HG03097 (cell line): ENCODE results near the gene TRIM40.
"Not testable (repeated sequence)": the region's sequence is repeated elsewhere in the genome, so short reads cannot be mapped to it uniquely, and the experiment has no call there.

Source experiments
- ATAC-seq: cut with Tn5 transposase; IDR thresholded peaks from one replicate; pipeline ENCODE4 v1.9.1; 2021; ENCODE audit not compliant: unreplicated experiment, low FRiP score

TRIM40 gene

GRCh38 chr6:30162265-30163089 lies 26.5 kb downstream of the TRIM40 start:
- ATAC-seq, result no peak

- no peak for ATAC-seq
These were observed 27.4 kb downstream of the TRIM40 start, which contains the start of gene TRIM15 for GRCh38 chr6:30163090-30163917. TSS of gene TRIM15 (plus strand) at chr6:30163546. CDS start at chr6:30163685, 139 bp downstream.

GRCh38 chr6:30163918-30164654 lies 28.1 kb downstream of the TRIM40 start:
- ATAC-seq, result no peak

DNA sequence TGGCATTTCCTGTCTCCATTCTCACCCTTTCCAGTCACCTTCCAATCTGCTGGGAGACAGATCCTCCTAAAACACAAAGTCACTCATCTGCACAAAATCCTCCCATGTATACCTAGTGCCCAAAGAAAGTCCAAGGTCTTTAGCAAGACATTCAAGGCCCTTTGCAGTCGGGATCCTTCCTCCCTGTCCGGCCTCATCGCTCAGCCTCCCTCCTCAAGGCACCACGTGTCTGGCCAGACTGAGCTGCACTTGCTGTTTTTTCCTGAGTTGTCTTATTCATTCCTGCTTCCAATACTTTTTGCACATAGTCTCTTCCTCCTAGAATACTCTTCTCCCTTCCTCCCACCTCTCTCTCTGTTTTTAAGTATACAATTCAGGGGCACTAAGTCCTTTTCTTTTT lies 28.8 kb downstream of the TRIM40 start:
- ATAC-seq, result no peak

- ATAC-seq, result not testable (repeated sequence)
These were observed 29.3 kb downstream of the TRIM40 start for GRCh38 chr6:30165238-30165637.

- ATAC-seq, result no peak
These were observed 31.2 kb downstream of the TRIM40 start for GRCh38 chr6:30167101-30167500.

GRCh38 chr6:30168741-30169140 lies 32.8 kb downstream of the TRIM40 start:
- no peak for ATAC-seq

GRCh38 chr6:30169658-30170614 lies 34.0 kb downstream of the TRIM40 start:
- no peak for ATAC-seq

GRCh38 chr6:30171677-30172471 lies 35.9 kb downstream of the TRIM40 start:
- no peak for ATAC-seq

- ATAC-seq, result no peak
These were observed 36.7 kb downstream of the TRIM40 start for GRCh38 chr6:30172681-30173080.

DNA sequence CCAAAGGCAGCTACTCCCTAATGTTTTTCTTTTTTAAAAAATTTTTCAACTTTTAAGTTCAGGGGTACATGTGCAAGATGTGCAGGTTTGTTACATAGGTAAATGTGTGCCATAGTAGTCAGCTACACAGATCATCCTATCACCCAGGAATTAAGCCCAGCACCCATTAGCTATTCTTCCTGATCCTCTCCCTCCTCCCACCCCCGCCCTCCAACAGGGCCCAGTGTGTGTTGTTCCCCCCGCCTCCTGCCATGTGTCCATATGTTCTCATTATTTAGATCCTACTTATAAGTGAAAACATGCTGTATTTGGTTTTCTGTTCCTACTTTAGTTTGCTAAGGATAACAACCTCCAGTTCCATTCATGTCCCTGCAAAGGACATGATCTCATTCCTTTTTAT lies 39.8 kb downstream of the TRIM40 start:
- ATAC-seq, result no peak

GRCh38 chr6:30178837-30179236 lies 42.9 kb downstream of the TRIM40 start:
- no peak for ATAC-seq

DNA sequence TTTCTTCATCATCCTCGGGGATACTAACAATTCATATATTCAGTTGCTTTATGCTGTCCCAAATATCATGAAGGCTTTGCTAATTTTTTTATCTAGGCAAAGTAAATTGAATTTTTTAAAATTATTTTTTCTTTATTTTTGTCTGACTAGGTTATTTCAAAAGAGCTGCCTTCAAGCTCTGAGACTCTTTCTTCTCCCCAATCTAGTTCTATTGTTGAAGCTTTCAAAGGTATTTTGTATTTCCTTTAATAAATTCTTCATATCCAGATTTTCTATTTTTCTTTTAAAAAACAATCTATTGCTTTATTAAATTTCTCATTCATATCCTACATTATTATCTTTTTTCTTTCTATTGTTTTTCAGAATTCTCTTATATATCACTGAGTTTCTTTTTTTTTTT lies 44.2 kb downstream of the TRIM40 start:
- ATAC-seq, result no peak

DNA sequence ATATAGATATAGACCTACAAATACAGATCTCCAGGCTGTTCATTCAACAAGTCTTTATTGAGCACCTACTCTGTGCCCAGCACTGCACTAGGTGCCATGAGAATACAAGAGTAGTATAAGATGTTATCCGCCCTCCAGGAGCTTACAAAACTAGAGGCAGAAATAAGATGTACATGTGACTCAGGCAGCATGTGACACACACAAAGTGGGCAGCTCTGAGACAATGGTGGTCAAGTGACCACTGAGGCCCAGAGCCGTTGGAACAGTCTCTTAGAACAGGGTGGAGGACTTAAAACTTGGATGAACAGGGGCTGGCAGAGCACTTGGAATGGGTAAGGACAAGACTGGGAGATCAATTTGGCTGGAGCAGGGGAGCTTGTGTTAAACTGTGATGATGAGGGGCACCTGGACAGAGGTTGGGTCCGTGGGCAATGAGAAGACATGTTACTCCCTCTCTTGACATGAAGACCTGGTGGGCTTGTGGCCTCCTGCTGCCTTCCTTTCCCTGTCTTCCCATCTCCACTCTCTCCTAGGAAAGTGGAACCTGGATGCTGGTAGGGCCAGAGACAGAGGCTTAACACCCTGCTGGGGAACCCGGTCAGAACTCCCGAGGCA lies 48.6 kb downstream of the TRIM40 start:
- ATAC-seq, result no peak

DNA sequence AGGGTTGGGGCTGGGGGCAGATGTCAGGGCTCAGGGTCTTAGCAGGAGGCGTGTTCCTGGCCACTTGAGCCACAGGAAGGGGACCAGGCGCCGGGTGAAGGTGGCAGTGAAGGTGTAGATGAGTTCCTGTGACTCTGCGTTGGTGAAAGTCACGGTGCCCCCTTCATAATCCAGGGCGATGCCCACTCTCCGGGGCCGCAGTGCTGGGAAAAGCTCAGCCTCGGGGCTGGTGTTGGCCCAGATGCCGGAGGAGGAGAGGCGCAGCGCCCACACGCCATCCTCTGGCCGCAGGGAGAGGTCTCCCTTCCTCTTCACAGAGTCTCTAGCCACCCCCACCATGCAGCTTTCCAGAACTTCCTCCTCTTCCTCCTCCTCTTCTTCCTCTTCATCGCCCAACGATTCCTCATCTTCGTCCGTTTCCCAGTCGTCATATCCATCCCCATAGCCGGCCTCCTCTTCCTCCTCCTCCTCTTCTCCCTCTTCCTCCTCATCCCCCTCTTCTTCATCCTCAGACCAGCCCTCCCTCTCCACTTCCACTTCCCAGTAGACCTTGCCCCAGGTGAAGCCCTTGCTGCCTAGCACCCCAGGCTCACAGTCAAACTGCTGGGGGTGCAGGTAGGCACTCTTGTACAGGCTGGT lies 50.0 kb downstream of the TRIM40 start:
- no peak for ATAC-seq

DNA sequence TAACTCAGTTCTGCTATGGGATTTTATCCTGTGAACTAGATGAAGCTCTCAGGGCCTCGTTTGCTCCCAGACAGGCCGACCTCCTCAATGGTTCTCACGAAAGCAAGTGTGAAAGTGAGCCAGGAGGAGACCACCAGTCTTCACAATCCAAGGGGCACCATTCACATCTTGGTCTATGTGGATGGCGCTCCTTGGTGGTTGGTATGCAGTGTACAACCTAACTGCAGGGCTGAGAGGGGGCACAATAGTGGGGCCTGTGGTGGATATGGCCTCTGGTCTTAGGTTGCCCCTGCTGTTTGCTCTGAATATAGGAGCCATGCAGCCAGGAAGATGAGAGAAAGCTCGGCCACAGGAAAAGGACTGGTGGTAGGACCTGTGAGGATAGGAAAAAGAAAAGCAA lies 52.6 kb downstream of the TRIM40 start:
- ATAC-seq, result no peak

GRCh38 chr6:30192076-30192475 lies 56.1 kb downstream of the TRIM40 start:
- no peak for ATAC-seq
